AG04450 (cell line): ENCODE measurements around the gene NINJ1. TPM values are rescaled to one million over a fixed set of nuclear protein-coding genes. Genes with fewer than 3 reads are reported as not detected.
A peak's percentile ranks its signal among the peaks of the same experiment; 100 is the strongest.

Source experiments
- CTCF ChIA-PET: fragments of 300-600, 350-600 bp; formaldehyde crosslinking; extraction: SDS; loops from one replicate; lab custom pipeline; 2022; ENCODE audit warnings: antibody characterized with exemption, inconsistent platforms; lab: Charles Lee
- POLR2A ChIA-PET: fragments of 350-600 bp; formaldehyde crosslinking; extraction: SDS; loops from one replicate; lab custom pipeline; 2021; ENCODE audit warnings: antibody characterized with exemption, inconsistent platforms; lab: Yijun Ruan, JAX
- DNase-seq: peaks from one replicate; pipeline ENCODE4 v3.0.0-alpha.2; 2011; ENCODE audit warnings: low read depth, low spot score
- H3K27ac ChIP-seq: one replicate; pipeline ENCODE4 v1.5.1; 2012; ENCODE audit warnings: low read depth, low read length, control low read depth
- H3K27me3 ChIP-seq: one replicate; pipeline ENCODE4 v1.6.0; 2012; ENCODE audit warnings: low read length; ENCODE audit not compliant: control insufficient read depth, insufficient read depth
- H3K4me3 ChIP-seq: 2 replicates; pipeline ENCODE4 v1.5.1; 2011; ENCODE audit warnings: mild to moderate bottlenecking, low read depth, low read length, control low read depth
- H3K9me3 ChIP-seq: 2 replicates; pipeline ENCODE4 v1.5.1; 2012; ENCODE audit warnings: low read length; ENCODE audit not compliant: control insufficient read depth, insufficient read depth
- CTCF ChIP-seq: IDR thresholded peaks from 2 replicates; pipeline ENCODE4 v1.5.1; 2011; ENCODE audit warnings: low read depth, low read length, control low read depth, inconsistent platforms
- polyA plus RNA-seq: library from polyadenylated mRNA; depleted of rRNA; stranded (reverse); fragments of >200 nt; gene quantifications from 2 replicates; pipeline ENCODE4 v1.2.3, GENCODE V29; 2011

The NINJ1 gene
- polyA plus RNA-seq, 1 experiment = 26.8 TPM

GRCh38 chr9:93139365-93140182 is 5.5 kb upstream of the NINJ1 start:
- no peak overlapping the region for H3K4me3 ChIP-seq
- H3K27me3 ChIP-seq = no peaks in the 10 kb centered on the region
- no peak for DNase-seq
- POLR2A ChIA-PET = no interaction called here
- H3K9me3 ChIP-seq = peaks cover 6% of the 10 kb centered on the region
- H3K27ac ChIP-seq = no peak overlapping the region
- CTCF ChIA-PET = interaction anchor here (1.9 kb wide), 1 partner anchor 30 kb away, joined by 9 read pairs; no protein-coding TSS in a partner anchor
- no peak for TF ChIP-seq CTCF

- Histone ChIP-seq H3K27ac (no peak overlapping the region), H3K4me3 (no peak overlapping the region), H3K9me3 (peaks cover 6% of the 10 kb centered on the region), H3K27me3 (no peaks in the 10 kb centered on the region)
- ChIA-PET POLR2A (no interaction called here), CTCF (interaction anchor here (1.9 kb wide), 1 partner anchor 29 kb away, joined by 9 read pairs; no protein-coding TSS in a partner anchor)
- no peak for DNase-seq
- no peak for TF ChIP-seq CTCF
Measured at GRCh38 chr9:93138171-93138764, 4.2 kb upstream of the NINJ1 start.

- Histone ChIP-seq H3K4me3 (no peak overlapping the region), H3K27ac (no peak overlapping the region), H3K27me3 (no peaks in the 10 kb centered on the region), H3K9me3 (peaks cover 6% of the 10 kb centered on the region)
- ChIA-PET CTCF (no interaction called here), POLR2A (no interaction called here)
- TF ChIP-seq CTCF = no peak
- no peak for DNase-seq
Measured at GRCh38 chr9:93137362-93137761, 3.3 kb upstream of the NINJ1 start.

- H3K9me3 ChIP-seq = peaks cover 6% of the 10 kb centered on the region
- H3K4me3 ChIP-seq = peak overlapping the region; percentile 27
- H3K27ac ChIP-seq = peak overlapping the region; percentile 39
- POLR2A ChIA-PET = interaction anchor here (0.7 kb wide), 1 partner anchor 131 kb away, joined by 3 read pairs; no protein-coding TSS in a partner anchor
- H3K27me3 ChIP-seq = no peaks in the 10 kb centered on the region
- CTCF ChIA-PET = interaction anchor here (1.1 kb wide), 1 partner anchor 169 kb away, joined by 3 read pairs; no protein-coding TSS in a partner anchor
- DNase-seq = no peak
- TF ChIP-seq CTCF = no peak
Measured at GRCh38 chr9:93136011-93136440, 2.0 kb upstream of the NINJ1 start.
